A549 treated with GW870086 at 1 μM for 4 hours (cell line): Measurements from ENCODE around the gene POTEB. TPM values are rescaled to one million over a fixed set of nuclear protein-coding genes. Genes with fewer than 3 reads are reported as not detected.

Experiments
- total RNA-seq: library from RNA; stranded (reverse); fragments of 200-300 nt; extraction: Qiagen RNA extraction; gene quantifications from 5 replicates; pipeline ENCODE4 v1.2.3, GENCODE V29; 2022; ENCODE audit warnings: low read depth

Gene POTEB
- total RNA-seq: not detected in 5 replicates

DNA sequence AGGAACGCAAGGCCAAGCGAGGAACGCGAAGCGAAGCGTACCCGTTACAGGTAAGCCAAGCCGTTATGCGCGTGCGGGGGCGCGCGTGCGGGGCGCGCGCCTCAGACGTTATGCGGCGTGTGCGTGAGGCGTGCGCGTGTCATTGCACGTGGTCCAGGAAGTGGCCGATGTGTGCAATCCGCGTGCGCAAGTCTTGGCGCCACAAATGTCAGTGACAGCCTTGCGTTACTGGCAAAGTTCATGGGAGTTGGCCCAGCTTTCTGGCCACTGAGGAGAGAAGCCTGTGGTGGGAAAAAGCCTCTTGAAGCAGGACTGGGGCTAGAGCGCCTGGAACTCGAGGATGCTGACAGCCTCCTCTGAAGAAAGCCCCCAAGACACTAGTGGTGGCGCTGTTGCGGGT lies at the start of gene POTEB:
POTEB (minus strand) TSS at position 101 of the 400 bp plus-strand sequence. CDS start 489 bp downstream, outside the sequence.

Other genes with a start within 250 kb of the POTEB start
- gene OR4M2, start 202.8 kb upstream of the POTEB start, total RNA-seq: not detected in 5 replicates